Fibroblast of skin of scalp (primary cell): ENCODE results near the gene SPANXN4. TPM values are rescaled to one million over a fixed set of nuclear protein-coding genes. Genes with fewer than 3 reads are reported as not detected.

Experiments used
- DNase-seq: peaks from one replicate; pipeline ENCODE4 v3.0.0-alpha.2; 2013
- polyA plus RNA-seq, 2 experiments: library from polyadenylated mRNA; unstranded; fragments of 120-200 nt; gene quantifications; one replicate each; pipeline ENCODE4 v1.2.1, GENCODE V29; 2013; ENCODE audit not compliant: insufficient read length in 2 of 2

SPANXN4 gene
- not detected for polyA plus RNA-seq (2013, experiment 1 of 2; ENCODE audit: insufficient read length)
- not detected for polyA plus RNA-seq (2013, experiment 2 of 2; ENCODE audit: insufficient read length)

GRCh38 chrX:143025628-143026027 lies at the start of gene SPANXN4:
TSS of gene SPANXN4 (plus strand) at chrX:143025928. CDS start at chrX:143026015, 87 bp downstream.
- no peak for DNase-seq

DNA sequence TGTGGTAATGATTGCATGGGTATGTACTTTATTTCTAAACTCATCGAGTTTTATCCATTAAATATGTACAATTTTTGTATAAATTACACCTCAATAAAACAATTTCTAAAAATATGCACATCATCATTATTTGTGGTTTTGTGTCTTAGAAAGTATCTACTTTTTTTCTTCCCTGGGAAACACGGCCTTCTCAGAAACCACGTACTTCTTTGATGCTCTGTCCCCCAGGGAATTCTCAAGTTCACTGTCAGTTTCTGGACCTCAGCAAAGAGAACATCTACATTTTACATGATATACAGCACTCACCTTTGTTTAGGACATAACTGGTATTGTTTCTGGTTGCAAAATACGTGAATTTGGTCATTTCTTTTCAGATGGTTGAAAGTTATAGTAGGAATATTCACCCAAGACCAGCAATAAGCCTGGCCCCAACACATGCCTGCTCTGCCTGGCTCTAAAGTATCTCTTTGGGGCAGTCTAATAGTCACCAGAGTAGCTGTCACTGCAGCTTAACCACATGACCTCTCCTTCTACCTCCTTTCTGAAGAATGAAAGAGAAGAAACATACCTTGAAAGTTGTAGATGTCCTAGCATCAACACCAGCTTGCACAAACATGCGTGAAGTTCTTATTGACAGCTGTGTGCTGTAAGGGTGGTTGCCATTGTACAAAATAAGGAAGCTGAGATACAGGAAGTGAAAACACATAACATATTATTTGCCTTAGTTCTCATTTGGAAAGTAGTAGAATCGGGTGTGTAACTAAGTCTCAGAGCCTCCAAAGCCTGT lies 48.4 kb upstream of the SPANXN4 start:
- DNase-seq = no peak

GRCh38 chrX:142978130-142978684 lies 47.5 kb upstream of the SPANXN4 start:
- DNase-seq = no peak

GRCh38 chrX:142982679-142983078 lies 43.0 kb upstream of the SPANXN4 start:
- no peak for DNase-seq

- DNase-seq = no peak
These were observed 30.7 kb upstream of the SPANXN4 start for GRCh38 chrX:142994988-142995387.

DNA sequence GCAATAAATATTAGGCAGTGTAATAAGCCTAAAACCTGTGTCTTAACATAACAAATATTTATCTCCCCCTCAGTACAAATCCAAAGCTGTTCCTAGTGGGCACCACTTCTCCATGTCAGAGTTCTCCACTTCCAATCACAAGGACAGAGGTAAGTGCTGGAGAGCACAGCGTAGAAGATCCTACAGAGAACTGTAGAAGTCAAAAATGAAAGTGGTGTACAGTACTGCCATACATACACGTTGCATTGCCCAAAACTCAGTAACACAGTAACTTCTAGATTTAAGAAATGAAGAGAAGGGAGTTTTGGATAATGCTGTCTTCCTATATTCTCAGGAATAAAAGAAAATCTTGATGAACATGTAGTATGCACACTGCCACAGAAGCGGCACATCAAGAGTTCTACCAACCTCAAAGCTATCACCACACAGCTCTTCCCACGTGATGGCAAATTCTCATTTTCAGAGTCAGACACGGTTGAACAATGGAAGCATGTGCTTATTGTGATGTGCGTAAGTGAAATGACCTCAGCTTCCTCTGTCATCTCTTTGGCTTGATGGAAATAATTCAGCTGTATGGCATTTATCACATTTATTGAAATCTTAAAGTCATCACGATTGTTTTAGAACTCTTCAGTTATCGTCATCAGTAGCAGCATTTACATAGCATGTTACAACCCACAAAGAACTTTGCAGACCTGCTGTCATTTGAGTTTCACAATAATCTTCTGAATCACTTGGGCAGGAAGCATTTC lies 27.1 kb upstream of the SPANXN4 start:
- no peak for DNase-seq

DNA sequence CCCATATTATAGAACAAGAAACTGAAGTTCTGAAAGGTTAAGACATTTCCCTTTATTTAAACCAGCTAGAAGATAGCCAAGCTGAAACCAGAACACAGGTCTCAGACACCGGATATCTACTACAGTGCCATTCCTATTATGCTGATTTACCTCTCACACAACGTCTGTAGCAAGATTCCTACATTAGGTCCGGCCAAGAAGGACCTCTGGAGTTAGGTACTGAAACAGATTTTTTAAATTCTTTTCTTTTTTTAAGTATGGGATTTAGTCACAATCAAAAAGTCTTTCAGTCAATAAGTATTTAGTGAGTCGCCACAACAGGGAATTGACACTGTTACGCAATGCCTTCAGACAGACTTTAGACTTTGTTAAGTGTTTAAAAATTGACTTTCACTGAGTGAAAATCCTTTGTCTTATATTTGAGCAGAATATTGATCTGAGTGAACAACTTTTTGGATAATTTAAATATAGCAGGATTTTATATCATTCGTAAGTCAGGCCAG lies 26.5 kb upstream of the SPANXN4 start:
- DNase-seq = no peak

- no peak for DNase-seq
These were observed 23.5 kb upstream of the SPANXN4 start for GRCh38 chrX:143002206-143002605.

GRCh38 chrX:143017272-143017671 lies 8.5 kb upstream of the SPANXN4 start:
- DNase-seq = no peak

GRCh38 chrX:143027275-143027674 lies 1.5 kb downstream of the SPANXN4 start:
- DNase-seq = no peak

DNA sequence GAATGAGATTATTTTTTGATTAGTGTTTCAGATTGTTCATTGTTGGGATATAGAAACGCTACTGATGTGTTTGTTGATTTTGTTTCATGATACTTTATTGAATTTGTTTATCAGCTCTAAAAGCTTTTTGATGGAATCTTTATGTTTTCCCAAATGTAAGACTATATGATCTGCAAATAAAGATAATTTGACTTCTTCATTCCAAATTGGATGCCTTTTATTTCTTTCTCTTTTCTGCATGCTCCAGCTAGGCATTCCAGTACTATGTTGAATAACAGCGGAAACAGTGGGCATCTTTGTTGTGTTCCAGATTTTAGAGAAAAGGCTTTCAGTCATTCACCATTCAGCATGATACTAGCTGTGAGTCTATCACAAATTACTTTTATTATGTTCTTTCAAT lies 21.8 kb downstream of the SPANXN4 start:
- no peak for DNase-seq

- DNase-seq = no peak
These were observed 32.4 kb downstream of the SPANXN4 start for GRCh38 chrX:143058120-143058519.

GRCh38 chrX:143081231-143081630 lies 55.5 kb downstream of the SPANXN4 start:
- DNase-seq = no peak

GRCh38 chrX:143082537-143082936 lies 56.8 kb downstream of the SPANXN4 start:
- DNase-seq = no peak
